Loucy (cell line): Measurements from ENCODE around the gene EGFLAM.

ENCODE experiments used
- H2AFZ ChIP-seq: fragments of 200-600 bp; sonication (generic); 2 replicates; pipeline ENCODE4 v1.6.0; 2016; ENCODE audit warnings: antibody characterized with exemption, mild to moderate bottlenecking, low read length, moderate library complexity
- H3F3A ChIP-seq: fragments of 200-600 bp; 2 replicates; pipeline ENCODE4 v1.6.0; 2016; ENCODE audit warnings: antibody characterized with exemption, low read depth, mild to moderate bottlenecking
- H3K27me3 ChIP-seq: fragments of 200-600 bp; sonication (generic); 2 replicates; pipeline ENCODE4 v1.6.1; 2014; ENCODE audit warnings: low read length, mild to moderate bottlenecking; ENCODE audit not compliant: insufficient read depth, poor library complexity, severe bottlenecking
- H3K36me3 ChIP-seq: fragments of 200-600 bp; sonication (generic); 2 replicates; pipeline ENCODE4 v1.6.1; 2016; ENCODE audit warnings: low read length; ENCODE audit not compliant: insufficient read depth
- H3K4me1 ChIP-seq: fragments of 200-600 bp; sonication (generic); 2 replicates; pipeline ENCODE4 v1.5.1; 2014; ENCODE audit warnings: low read length, mild to moderate bottlenecking; ENCODE audit not compliant: insufficient read depth, poor library complexity, severe bottlenecking
- H3K4me2 ChIP-seq: fragments of 200-600 bp; sonication (generic); 2 replicates; pipeline ENCODE4 v1.6.0; 2014; ENCODE audit warnings: antibody characterized with exemption, low read length, low read depth, mild to moderate bottlenecking; ENCODE audit not compliant: poor library complexity, severe bottlenecking
- H3K4me3 ChIP-seq: fragments of 200-600 bp; sonication (generic); 2 replicates; pipeline ENCODE4 v1.5.1; 2014; ENCODE audit warnings: low read length, mild to moderate bottlenecking, mixed read lengths; ENCODE audit not compliant: poor library complexity, severe bottlenecking
- H3K79me2 ChIP-seq: fragments of 200-600 bp; sonication (generic); 2 replicates; pipeline ENCODE4 v1.6.1; 2014; ENCODE audit warnings: low read length; ENCODE audit not compliant: insufficient read depth
- H3K9ac ChIP-seq: fragments of 200-600 bp; sonication (generic); 2 replicates; pipeline ENCODE4 v1.6.0; 2014; ENCODE audit warnings: mild to moderate bottlenecking, low read depth, low read length, moderate library complexity; ENCODE audit not compliant: poor library complexity, severe bottlenecking
- H3K9me2 ChIP-seq: fragments of 200-600 bp; sonication (generic); replicated peaks from 2 replicates; pipeline ENCODE4 v1.6.1; 2016; ENCODE audit warnings: low read depth, low read length, mixed read lengths
- H3K9me3 ChIP-seq: fragments of 200-600 bp; sonication (generic); 2 replicates; pipeline ENCODE4 v1.6.1; 2014; ENCODE audit warnings: mild to moderate bottlenecking, antibody characterized with exemption, low read length, low read depth; ENCODE audit not compliant: insufficient read depth
- H4K20me1 ChIP-seq: fragments of 200-600 bp; sonication (generic); 2 replicates; pipeline ENCODE4 v1.6.0; 2014; ENCODE audit warnings: antibody characterized with exemption, low read length, mild to moderate bottlenecking; ENCODE audit not compliant: insufficient read depth, poor library complexity, severe bottlenecking
- EZH2phosphoT487 ChIP-seq: fragments of 200-600 bp; IDR thresholded peaks from 2 replicates; pipeline ENCODE4 v1.6.1; 2018; ENCODE audit warnings: antibody characterized with exemption, mild to moderate bottlenecking, moderate library complexity, borderline replicate concordance
- TF ChIP-seq, protein P1 (sequence below): fragments of 200-600 bp; sonication (generic); conservative IDR thresholded peaks from 2 replicates; pipeline ENCODE4 v1.5.1; 2014; ENCODE audit warnings: mild to moderate bottlenecking, antibody characterized with exemption, low read length

EGFLAM gene

DNA sequence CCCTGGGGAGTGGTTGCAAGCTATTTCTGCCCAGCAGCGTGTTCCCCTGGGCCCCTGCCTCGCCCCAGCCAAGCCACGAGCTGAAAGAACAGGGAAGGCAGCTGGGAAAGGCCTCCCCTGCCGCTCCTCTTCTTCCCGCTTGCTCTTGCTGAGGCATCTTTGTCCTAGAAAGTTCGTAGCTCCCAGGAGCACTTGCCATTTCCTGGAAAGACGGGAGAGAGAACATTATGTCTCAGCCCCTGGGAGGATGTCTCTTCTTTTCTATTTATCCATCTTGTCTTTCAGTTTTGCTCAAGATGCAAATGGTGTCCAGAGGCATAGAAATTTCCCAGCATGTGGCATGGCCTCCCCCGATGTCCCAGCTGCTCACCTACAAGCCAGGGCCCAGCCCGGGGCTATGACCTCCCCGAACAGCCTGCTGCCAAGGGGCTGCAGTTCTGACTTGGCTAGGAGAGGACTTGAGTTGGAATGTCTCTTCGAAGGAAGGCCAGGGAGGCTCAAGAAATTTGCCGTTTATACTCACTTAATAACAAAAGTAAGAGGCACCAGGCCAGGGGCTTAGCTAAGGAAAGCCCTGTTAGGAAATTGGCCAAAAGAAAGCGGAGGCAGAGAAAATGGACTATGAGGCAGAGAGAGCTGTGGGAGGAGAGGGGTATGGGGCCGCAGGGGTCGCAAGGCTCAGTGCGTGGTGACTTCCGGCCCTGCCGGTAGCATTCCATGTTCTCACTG lies 210.8 kb downstream of the EGFLAM start:
- Histone ChIP-seq H3K4me2 (no peak overlapping the region), H3K36me3 (no peaks in the 10 kb centered on the region), H4K20me1 (no peaks in the 10 kb centered on the region), H2AFZ (no peak overlapping the region), H3K27me3 (peaks cover 44% of the 10 kb centered on the region), H3K4me1 (no peaks in the 10 kb centered on the region), H3K4me3 (no peak overlapping the region), H3K9me2 (no peaks in the 10 kb centered on the region), H3K9ac (no peak overlapping the region), H3K79me2 (no peaks in the 10 kb centered on the region), H3K9me3 (no peaks in the 10 kb centered on the region), H3F3A (no peaks in the 10 kb centered on the region)
- TF ChIP-seq, protein P1, sequence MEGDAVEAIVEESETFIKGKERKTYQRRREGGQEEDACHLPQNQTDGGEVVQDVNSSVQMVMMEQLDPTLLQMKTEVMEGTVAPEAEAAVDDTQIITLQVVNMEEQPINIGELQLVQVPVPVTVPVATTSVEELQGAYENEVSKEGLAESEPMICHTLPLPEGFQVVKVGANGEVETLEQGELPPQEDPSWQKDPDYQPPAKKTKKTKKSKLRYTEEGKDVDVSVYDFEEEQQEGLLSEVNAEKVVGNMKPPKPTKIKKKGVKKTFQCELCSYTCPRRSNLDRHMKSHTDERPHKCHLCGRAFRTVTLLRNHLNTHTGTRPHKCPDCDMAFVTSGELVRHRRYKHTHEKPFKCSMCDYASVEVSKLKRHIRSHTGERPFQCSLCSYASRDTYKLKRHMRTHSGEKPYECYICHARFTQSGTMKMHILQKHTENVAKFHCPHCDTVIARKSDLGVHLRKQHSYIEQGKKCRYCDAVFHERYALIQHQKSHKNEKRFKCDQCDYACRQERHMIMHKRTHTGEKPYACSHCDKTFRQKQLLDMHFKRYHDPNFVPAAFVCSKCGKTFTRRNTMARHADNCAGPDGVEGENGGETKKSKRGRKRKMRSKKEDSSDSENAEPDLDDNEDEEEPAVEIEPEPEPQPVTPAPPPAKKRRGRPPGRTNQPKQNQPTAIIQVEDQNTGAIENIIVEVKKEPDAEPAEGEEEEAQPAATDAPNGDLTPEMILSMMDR: no peak
- TF ChIP-seq EZH2phosphoT487: no peak

DNA sequence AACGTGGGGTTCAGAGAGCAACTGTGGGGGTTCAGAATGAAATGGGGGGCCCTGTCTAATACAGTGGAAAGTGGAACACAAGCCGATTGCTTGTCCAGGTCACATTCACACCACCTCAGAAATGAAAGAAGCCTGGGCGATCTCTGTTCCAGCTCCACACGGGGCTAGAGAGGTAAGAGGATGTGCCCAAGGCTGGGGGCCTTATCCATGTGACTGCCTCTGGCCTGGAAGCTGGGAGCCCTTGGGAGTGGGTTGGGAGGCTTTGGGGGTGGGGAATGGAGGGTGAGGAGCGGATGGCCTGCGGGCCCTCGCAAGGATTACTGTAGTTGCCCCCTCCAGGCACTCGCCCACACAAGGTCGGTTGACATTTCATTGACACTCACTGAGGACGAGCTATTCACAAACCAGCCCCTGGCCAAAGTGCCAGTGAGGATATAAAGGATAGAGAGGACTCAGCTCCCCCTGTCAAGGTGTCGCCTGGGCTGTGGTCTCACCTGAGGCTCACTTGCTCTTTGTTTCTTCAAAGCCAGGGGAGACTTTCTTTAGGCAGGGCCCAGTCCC lies 211.4 kb downstream of the EGFLAM start:
- Histone ChIP-seq H3K36me3 (no peaks in the 10 kb centered on the region), H3K9me3 (no peaks in the 10 kb centered on the region), H3F3A (no peaks in the 10 kb centered on the region), H3K79me2 (no peaks in the 10 kb centered on the region), H3K9me2 (no peaks in the 10 kb centered on the region), H2AFZ (no peak overlapping the region), H3K4me3 (no peak overlapping the region), H3K9ac (no peak overlapping the region), H4K20me1 (no peaks in the 10 kb centered on the region), H3K4me2 (no peak overlapping the region), H3K27me3 (peaks cover 37% of the 10 kb centered on the region), H3K4me1 (no peaks in the 10 kb centered on the region)
- TF ChIP-seq, protein P1: no peak
- no peak for TF ChIP-seq EZH2phosphoT487

DNA sequence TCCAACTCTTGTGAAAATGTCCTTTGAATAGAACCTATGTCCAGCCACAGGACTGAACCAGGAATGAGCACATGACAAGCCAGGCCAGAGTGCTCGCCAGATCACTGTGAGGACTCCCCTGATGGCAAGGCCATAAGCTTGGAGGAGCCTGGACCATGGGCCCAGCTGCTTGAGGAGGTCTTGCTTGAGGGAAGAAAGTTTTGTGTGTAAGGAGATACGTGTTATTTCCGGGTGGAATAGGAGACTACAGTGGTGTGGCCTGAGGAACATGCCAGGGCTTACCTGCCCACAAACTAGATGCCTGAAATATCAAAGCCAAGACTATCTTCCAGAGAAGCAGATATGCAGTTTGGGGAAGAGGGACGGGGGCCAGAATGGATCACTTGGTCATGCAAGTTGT lies 213.3 kb downstream of the EGFLAM start:
- Histone ChIP-seq H3K36me3 (no peaks in the 10 kb centered on the region), H3K9me3 (no peaks in the 10 kb centered on the region), H3K27me3 (peaks cover 20% of the 10 kb centered on the region), H3K9ac (no peak overlapping the region), H3K79me2 (no peaks in the 10 kb centered on the region), H4K20me1 (no peaks in the 10 kb centered on the region), H2AFZ (no peak overlapping the region), H3K4me1 (no peaks in the 10 kb centered on the region), H3K4me3 (no peak overlapping the region), H3F3A (no peaks in the 10 kb centered on the region), H3K4me2 (no peak overlapping the region), H3K9me2 (no peaks in the 10 kb centered on the region)
- TF ChIP-seq, protein P1: no peak
- TF ChIP-seq EZH2phosphoT487: no peak
